Hypothalamus (tissue), 51 donors: Measurements from ENCODE around the gene CLECL1.
"Not testable (repeated sequence)": the region's sequence is repeated elsewhere in the genome, so short reads cannot be mapped to it uniquely, and the experiment has no call there.

ENCODE experiments used
- DNase-seq, 51 donors: peaks; one replicate each; lab custom pipeline; 2025; lab: John Stamatoyannopoulos, UW

The CLECL1 gene

DNA sequence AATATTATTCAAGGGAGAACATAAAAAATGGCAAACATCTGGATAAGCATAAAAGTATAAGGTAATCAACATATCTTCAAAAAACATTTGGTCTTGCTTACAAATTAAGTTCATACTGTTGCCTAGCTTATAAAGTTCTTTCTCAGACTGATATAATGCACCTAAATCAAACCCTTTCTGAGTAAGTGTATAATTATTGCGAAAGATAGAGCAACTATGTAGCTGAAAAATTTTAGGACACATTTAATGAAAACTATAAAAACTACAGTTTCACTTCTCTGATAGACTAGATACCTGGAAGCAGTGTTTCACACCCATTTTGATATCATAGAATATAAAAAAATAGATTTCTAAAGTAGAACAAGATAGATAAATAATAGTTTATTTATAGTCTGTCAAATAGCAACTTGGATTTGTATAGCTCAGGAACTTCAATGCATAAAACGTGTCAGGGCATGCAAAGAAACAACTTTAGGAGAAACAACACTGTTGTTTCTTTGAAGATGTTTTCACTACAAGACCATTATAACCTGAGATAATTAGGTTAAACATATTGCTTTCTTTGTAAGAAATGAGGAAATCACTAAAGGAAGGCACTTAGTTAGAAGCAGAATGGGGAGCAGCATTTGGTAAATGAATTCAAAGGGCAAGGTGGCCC lies 7.6 kb downstream of the CLECL1 start:
- no peak for DNase-seq

DNA sequence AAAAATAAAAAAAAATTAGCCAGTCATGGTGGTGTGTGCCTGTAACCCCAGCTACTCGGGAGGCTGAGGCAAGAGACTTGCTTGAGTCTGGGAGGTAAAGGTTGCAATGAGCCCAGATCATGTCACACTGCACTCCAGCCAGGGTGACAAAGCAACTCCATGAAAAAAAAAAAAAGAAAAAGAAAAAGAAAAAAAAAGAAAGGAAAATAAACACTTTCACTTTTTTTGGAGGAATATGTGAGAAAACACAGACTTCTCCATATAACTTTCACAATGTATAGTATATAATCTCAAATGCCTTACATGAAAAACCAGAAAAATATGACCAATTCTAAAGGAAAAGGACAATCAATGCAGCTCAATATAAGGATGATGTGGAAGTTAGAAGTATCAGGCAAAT lies 8.9 kb downstream of the CLECL1 start:
- DNase-seq = no peak

DNA sequence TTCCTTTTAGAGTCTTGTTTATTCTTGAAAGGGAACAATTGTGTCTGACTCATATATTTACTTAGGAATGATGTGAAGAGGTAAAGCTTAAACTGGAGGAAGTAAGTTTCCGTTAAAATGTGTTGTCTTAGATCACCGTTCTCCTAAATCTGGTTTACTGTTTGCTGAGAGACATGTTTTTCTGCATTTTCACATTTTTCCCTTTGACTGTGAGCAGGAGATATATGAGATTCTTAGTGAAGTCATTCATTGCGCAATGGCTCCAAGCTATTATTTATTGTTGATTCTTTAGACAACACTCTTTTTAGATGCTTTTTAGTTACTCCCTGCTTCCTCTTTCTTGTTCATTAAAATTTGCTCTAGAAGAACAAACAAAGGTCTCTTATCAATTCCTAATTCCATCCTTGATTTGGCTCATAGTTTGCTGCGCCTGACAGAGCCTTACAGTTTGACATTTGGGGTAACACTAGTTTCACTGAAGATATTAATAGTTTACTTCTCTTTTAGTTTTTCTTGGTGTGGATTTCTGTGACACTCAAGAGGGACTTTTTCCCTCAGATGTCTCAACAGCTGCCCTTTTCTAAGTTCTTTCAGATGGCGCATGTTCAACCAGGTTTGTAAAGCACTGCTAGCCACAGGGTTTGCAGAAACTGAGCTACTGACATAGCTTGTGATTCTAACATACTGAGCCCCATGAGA lies 11.4 kb downstream of the CLECL1 start:
- DNase-seq = no peak

GRCh38 chr12:9719790-9720189 lies 13.1 kb downstream of the CLECL1 start:
- no peak for DNase-seq

GRCh38 chr12:9718968-9719367 lies 13.9 kb downstream of the CLECL1 start:
- DNase-seq = no peak

- no peak for DNase-seq
Observed at GRCh38 chr12:9717070-9717925, 15.6 kb downstream of the CLECL1 start.

- DNase-seq = not testable (repeated sequence)
Observed at GRCh38 chr12:9713032-9713558, 19.8 kb downstream of the CLECL1 start.

GRCh38 chr12:9711664-9712063 lies 21.2 kb downstream of the CLECL1 start:
- no peak for DNase-seq

DNA sequence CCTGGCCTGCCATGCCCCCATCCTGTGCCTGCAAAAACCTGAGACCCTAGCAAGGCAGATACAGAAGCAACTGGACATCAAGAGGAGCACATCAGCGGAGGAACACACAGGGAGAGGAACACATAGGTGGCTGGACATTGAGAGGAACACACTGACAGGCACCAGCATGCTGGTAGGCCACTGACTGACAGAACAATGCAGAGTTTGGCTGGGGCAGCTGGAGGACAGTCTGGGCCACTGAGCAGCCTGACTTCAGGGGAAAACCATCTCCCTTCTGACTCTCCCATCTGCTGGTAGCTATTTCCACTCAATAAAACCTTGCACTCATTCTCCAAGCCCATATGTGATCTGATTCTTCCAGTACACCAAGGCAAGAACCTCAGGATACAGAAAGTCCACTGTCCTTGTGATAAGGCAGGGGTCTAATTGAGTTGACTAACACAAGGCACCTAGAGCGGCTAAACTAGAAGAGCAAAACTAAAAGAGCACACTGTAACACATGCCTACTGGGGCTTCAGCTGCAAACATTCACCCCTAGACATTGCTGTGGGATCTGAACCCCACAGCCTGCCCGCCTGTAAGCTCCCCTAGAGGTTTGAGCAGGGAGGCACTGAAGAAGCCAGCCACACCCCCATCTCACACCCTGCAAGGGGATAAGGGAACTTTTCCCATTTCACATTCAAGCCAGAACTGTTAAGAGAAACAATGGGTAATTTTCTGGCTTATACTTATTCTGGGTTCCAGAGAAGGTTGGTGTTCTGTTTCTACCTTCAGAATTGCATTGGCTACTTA lies 22.1 kb downstream of the CLECL1 start:
- no peak for DNase-seq

- no peak for DNase-seq
Observed at GRCh38 chr12:9708853-9709252, 24.0 kb downstream of the CLECL1 start.

DNA sequence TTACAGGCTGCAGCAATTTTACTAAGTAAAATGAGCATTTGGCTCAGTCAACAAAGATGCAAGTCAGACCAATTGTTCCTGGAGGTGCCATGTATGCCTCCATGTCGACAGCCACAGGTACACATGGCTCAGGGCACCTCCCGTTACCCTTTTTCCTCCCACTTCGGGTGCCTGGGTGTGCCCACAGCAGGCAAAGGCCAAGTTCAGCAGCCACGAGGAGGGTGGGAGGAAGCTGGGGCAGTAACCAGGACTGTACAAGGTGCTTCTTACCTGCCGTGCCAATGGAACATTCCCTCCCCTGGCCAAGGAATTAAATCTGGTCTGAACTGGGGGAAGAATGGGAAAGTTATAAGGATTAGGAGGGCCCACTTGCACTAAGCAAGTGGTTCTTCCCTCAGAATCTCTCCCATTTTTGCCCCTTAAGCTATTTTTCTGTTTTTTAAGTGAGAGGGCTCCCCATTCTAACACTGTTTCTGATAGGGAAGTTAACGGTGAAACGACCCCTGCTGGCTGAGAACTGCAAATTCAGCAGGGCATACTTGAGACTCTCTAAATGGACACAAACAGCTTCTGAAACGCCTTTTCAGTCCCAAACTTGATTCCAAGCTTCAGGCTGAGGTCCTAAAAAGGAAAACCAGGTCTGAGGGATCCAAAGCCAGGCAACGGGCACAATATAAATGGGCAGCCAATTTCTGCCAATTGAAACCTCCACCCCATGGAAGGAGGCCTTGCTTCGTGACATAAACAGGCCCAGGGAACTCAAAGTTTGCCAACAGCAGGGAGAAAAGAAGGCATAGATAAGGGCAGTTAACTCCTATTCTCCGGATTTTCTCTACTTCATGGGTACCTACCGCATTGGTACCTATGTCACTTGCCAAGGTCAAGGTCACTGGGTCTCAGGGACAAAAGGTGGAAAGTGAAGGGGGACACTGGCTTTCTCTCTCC lies 24.8 kb downstream of the CLECL1 start:
- peak in 21 of 51 donors; percentile 0 to 39 (median 10) for DNase-seq

DNA sequence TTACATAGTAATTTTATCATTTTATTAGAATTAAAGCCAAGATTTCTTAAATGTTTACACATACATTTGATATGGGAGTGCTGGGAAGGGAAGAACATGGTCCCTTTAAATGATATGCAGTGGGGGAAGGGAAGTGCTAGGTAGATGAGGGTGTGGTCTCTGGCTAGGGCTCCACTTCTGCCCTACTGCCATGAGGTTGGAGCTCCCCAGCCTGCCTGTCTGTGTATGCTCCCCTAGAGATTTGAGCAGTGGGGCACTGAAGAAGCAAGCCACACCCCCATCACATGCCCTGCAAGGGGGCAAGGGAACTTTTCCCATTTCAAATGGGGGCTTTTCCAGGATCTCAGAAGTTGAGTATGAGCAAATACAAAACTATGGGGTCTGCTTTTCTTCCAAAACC lies 25.5 kb downstream of the CLECL1 start:
- DNase-seq = no peak

DNA sequence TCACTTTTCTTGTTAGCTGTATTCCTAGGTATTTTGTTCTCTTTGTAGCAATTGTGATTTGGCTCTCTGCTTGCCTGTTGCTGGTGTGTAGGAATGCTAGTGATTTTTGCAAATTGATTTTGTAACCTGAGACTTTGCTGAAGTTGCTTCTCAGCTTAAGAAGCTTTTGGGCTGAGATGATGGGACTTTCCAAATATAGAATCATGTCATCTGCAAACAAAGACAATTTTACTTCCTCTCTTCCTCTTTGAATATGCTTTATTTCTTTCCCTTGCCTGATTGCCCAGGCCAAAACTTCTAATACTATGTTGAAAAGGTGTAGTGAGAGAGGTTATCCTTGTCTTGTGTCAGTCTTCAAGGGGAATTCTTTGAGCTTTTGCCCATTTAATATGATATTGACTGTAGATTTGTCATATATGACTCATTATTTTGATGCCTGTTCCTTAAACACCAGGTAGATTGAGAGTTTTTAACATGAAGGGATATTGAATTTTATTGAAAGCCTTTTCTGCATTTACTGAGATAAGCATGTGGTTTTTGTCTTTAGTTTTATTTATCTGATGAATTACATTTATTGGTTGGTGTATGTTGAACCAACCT lies 26.7 kb downstream of the CLECL1 start:
- no peak for DNase-seq

DNA sequence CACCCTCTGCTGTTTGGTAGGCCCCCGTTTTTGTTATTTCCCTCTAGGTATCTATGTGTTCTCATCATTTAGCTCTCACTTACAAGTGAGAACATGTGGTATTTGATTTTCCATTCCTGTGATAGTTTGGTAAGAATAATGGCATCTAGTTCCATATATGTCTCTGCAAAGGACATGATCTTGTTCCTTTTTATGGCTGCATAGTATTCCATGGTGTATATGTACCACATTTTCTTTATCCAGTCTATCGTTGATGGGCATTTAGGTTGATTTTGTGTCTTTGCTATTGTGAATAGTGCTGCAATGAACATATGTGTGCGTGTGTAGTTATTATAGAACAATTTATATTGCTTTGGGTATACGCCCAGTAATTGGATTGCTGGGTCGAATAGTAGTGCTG lies 28.3 kb downstream of the CLECL1 start:
- not testable (repeated sequence) for DNase-seq

DNA sequence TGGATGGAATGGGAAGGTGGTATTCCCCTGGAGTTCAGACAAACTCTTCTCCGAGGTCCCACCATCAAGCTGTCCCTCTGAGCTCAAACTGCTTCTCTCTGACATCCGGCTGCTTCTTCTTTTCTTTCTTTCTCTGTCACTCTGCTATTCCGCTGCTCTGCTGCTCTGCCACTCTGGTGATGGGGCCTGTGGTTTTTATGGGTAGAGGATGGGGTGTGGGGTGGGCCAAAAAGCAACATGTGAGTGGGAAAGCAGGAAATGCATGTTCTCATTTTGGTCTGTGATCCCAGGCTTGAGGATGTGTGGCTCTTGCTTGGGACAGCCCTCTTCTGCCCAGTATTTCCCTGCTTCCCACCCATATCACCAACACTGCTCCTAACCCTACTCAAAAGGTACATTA lies 30.6 kb downstream of the CLECL1 start:
- no peak for DNase-seq

DNA sequence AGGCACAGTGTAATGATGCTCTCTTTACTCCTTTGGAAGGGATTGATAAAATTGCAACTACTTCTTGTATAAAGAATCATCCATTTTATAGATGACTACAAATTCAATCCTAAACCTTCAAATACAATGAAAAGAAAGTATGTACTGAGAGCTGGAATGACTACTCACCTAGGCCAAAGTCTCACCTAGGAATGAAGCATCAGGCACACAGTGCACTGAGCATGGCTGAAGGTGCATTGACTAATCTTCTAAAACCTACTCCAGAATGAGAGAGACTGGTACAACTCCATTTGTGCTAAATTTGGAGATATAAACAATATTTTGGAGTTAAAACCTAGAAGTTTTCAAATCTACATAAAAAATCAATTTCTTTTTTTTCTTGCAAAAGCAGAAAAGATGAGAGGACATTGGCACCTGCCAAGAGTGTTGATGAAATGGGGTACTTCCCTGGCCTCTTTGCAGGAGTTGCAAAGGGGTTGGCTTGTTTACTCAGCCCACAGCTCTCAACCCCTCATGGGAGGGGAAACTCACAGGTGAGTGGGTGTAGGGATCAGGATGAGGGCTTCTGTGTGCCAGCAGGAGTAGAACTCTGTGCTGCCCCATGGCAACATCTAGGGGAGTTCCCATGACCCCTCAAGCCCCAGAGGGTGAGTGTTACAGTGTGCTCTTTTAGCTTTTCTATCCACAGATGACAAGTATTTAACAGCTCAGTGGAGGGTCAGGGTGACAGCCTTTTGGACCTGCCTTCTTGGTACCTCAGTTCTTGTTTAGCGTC lies 31.3 kb downstream of the CLECL1 start:
- DNase-seq = no peak

DNA sequence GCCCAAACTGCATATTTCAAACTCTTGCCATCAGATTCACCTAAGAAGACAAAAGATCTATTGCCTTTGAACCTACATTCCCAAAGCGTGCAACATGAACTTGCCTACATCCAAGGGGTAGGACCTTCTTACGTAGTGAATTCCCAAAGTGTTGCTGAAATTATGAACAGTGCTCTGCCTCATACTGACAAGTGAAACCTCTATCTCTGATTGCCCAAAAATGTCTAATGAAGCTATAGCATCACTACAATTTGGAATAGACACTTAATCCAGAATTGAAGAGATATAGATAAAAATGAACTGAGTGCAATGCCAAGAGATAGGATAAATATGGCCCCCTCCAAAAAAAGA lies 32.3 kb downstream of the CLECL1 start:
- no peak for DNase-seq

DNA sequence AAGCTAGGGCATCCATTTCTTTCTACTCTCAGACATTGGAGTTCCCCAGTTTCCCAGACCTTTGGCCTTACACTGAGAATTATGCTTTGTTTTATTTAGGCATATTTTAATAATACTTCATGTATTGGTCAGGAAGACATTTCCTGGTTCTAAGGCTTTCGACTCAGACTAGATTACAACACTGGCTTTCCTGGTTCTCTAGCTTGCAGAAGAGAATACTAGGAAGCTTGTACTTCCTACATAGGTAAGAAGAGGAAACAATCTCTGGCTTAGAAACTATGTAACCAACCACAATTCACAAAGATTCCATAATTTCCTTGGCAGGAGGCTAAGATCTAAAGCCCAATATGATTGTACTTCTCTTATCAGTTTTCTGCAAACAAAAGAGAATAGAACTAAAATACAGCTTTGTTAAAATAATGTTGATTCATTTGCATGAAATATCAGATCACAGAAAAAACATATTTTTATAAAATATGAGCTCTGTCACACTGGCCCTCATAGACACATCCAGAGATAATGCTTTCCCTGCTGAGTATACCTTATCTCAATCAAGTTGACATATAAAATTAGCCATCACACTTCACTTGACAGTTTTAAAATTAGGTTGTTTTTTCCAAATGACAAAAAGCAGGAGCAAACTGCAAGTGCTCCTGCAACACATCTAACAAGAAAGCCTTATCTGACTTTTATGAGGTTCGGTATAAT lies 32.8 kb downstream of the CLECL1 start:
- DNase-seq = no peak
